Upper lobe of right lung (tissue), 1 donor: ENCODE measurements around the gene VIPAS39. TPM values are rescaled to one million over a fixed set of nuclear protein-coding genes. Genes with fewer than 3 reads are reported as not detected.
A peak's percentile ranks its signal among the peaks of the same experiment; 100 is the strongest.

Experiments
- ATAC-seq: fragments of 200-7000 bp; cut with Tn5 transposase; one replicate; pipeline ENCODE4 v1.9.1; 2020; ENCODE audit warnings: mild to moderate bottlenecking, moderate library complexity
- DNase-seq: peaks from one replicate; pipeline ENCODE4 v3.0.0-alpha.2; 2020
- H3K27ac ChIP-seq: fragments of 200-600 bp; one replicate; pipeline ENCODE4 v1.8.0; 2022
- H3K27me3 ChIP-seq: fragments of 200-600 bp; one replicate; pipeline ENCODE4 v1.8.0; 2022; ENCODE audit warnings: mild to moderate bottlenecking
- H3K36me3 ChIP-seq: fragments of 200-600 bp; one replicate; pipeline ENCODE4 v1.8.0; 2022
- H3K4me1 ChIP-seq: fragments of 200-600 bp; one replicate; pipeline ENCODE4 v1.8.0; 2022
- H3K4me3 ChIP-seq: fragments of 200-600 bp; one replicate; pipeline ENCODE4 v1.8.0; 2022; ENCODE audit warnings: mild to moderate bottlenecking
- H3K9me3 ChIP-seq: fragments of 200-600 bp; one replicate; pipeline ENCODE4 v1.8.0; 2022
- CTCF ChIP-seq: fragments of 200-600 bp; IDR thresholded peaks from one replicate; pipeline ENCODE4 v1.8.0; 2022; ENCODE audit warnings: antibody characterized with exemption
- intact Hi-C: fragments of 100-400 bp; cut with DNase I; formaldehyde crosslinking; loops from one replicate; pipeline ENCODE4 v1.11.0; 2022
- total RNA-seq: library from RNA; stranded (reverse); fragmentation: NEBNext Ultra II Directional; extraction: Animal tissue kit (Norgen Biotek cat#: 25700); gene quantifications from one replicate; pipeline ENCODE4 v1.2.1, GENCODE V29; 2021
- donor health status: DM: no; HTN: yes; CAD: no; lungs with severe emphysema.

The VIPAS39 gene
- total RNA-seq, 1 donor from 2014 or later = 14.5 TPM

- DNase-seq (no peak), ATAC-seq (no peak)
- Histone ChIP-seq H3K4me1 (peaks cover 23% of the 10 kb centered on the region), H3K36me3 (peaks cover 40% of the 10 kb centered on the region), H3K9me3 (no peaks in the 10 kb centered on the region), H3K27ac (peak overlapping the region; percentile 89), H3K4me3 (peak overlapping the region; percentile 92), H3K27me3 (no peaks in the 10 kb centered on the region)
- intact Hi-C loops = no loop called here
- no peak for TF ChIP-seq CTCF
These were observed 283 bp downstream of the VIPAS39 start for GRCh38 chr14:77457115-77457521.

- Histone ChIP-seq H3K4me3 (peak overlapping the region; percentile 92), H3K27me3 (no peaks in the 10 kb centered on the region), H3K9me3 (no peaks in the 10 kb centered on the region), H3K36me3 (peaks cover 40% of the 10 kb centered on the region), H3K27ac (no peak overlapping the region), H3K4me1 (peaks cover 23% of the 10 kb centered on the region)
- no peak for TF ChIP-seq CTCF
- intact Hi-C loops = no loop called here
- DNase-seq = no peak
- ATAC-seq = no peak
These were observed 1.3 kb downstream of the VIPAS39 start for GRCh38 chr14:77455966-77456640.

GRCh38 chr14:77442196-77442595 is 15.2 kb downstream of the VIPAS39 start:
- Histone ChIP-seq H3K4me1 (no peaks in the 10 kb centered on the region), H3K27me3 (no peaks in the 10 kb centered on the region), H3K27ac (no peak overlapping the region), H3K36me3 (peaks cover 91% of the 10 kb centered on the region), H3K9me3 (no peaks in the 10 kb centered on the region), H3K4me3 (no peak overlapping the region)
- intact Hi-C loops = no loop called here
- no peak for DNase-seq
- ATAC-seq = no peak
- no peak for TF ChIP-seq CTCF

GRCh38 chr14:77439861-77440260 is 17.5 kb downstream of the VIPAS39 start:
- Histone ChIP-seq H3K36me3 (peaks cover 94% of the 10 kb centered on the region), H3K4me3 (no peak overlapping the region), H3K4me1 (no peaks in the 10 kb centered on the region), H3K27me3 (no peaks in the 10 kb centered on the region), H3K9me3 (no peaks in the 10 kb centered on the region), H3K27ac (no peak overlapping the region)
- intact Hi-C loops = no loop called here
- no peak for DNase-seq
- no peak for TF ChIP-seq CTCF
- no peak for ATAC-seq

- intact Hi-C loops = no loop called here
- ATAC-seq = no peak
- H3K36me3 ChIP-seq = peaks cover 99% of the 10 kb centered on the region
These were observed 18.8 kb downstream of the VIPAS39 start for GRCh38 chr14:77438596-77438995.

More at GRCh38 chr14:77438596-77438995, 18.8 kb downstream of the VIPAS39 start:
- no peak for TF ChIP-seq CTCF
- Histone ChIP-seq H3K9me3 (no peaks in the 10 kb centered on the region), H3K27me3 (no peaks in the 10 kb centered on the region), H3K4me3 (no peak overlapping the region), H3K4me1 (no peaks in the 10 kb centered on the region), H3K27ac (no peak overlapping the region)
- DNase-seq = no peak
